Islet of Langerhans (tissue), 1 donor: Measurements from ENCODE around the gene ENTPD5.
"Not testable (repeated sequence)": the region's sequence is repeated elsewhere in the genome, so short reads cannot be mapped to it uniquely, and the experiment has no call there.

ENCODE experiments used
- FAIRE-seq: peaks from one replicate; lab custom pipeline; 2011; peaks lifted over from hg19 to GRCh38; lab: Jason Lieb, UNC

The ENTPD5 gene

DNA sequence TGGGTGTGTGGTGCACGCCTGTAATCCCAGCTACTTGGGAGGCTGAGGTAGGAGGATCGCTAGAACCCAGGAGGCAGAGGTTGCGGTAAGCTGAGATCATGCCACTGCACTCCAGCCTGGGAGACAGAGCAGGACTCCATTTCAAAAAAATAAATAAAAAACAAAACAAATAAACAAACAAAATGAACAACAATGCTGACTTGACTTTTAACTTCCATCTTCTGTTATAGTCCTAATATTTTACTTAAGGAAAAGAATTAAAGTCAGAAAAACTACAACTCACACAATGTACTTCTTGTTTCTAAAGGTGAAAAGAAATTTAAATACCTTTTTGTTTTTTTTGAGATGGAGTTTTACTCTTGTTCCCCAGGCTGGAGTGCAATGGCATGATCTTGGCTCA is 13.4 kb downstream of the ENTPD5 start:
- FAIRE-seq, result not testable (repeated sequence)

GRCh38 chr14:73998726-73999125 is 20.4 kb downstream of the ENTPD5 start:
- no peak for FAIRE-seq

DNA sequence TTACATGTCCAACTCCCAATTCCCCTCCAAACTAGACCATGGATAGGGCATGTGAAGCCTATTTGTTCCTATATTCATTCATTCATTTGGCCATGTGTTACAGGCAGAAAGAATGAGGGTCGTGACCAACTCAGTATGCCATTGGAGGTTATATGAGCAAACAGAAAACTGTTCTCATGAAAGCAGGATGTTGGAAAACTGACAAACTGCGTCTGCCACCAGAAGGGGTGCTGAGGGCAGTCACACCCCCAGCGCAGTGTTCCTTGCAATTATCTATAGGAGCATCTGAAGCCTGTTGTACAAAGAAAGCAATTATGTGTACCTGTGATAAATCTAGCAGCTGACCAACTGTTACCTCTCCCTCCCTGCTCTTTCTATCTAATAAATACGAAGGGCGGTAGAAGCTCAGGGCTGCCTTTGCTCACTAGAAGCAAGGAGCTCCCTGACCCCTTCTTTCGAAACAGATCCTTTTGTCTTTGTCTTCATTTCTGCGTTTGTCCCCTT is 21.1 kb downstream of the ENTPD5 start:
- no peak for FAIRE-seq

DNA sequence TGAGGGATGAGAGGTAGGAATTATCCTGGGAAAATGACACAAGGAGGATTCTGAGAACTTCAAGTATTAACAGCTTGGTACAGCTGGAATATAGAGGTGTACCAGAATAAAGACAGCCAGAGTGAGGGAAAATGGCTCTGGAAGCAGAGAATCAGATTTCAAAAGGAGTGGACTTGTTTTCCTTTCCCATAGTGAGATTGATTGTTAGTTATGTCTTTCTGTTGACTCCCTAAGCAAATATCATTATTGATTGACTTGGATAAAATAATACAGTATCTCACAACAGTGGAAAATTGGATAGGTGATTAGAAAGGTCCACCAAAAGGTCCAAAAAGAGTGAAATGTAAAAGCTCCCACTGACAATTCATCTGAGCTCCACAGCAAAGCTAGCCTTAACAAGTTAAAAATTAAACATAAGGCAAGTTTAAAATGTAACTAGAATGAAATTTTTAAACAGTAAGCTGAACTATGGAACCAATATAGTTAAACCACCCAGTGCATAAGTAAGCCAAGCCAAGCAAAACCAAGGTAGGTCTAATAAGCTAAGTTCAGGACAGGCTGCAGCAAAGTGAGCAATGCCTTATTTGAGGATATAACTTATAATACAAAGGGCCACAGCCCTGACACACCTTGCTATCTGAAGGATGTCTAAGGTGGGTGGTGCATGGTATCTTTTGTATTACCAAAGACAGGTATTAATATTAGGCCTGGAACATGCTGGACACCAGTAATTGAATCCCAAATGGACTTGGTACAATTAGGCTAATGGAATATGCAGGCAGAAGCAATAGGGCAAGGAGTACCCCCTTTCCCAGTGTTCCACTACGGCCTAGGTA is 21.8 kb downstream of the ENTPD5 start:
- FAIRE-seq, result no peak

DNA sequence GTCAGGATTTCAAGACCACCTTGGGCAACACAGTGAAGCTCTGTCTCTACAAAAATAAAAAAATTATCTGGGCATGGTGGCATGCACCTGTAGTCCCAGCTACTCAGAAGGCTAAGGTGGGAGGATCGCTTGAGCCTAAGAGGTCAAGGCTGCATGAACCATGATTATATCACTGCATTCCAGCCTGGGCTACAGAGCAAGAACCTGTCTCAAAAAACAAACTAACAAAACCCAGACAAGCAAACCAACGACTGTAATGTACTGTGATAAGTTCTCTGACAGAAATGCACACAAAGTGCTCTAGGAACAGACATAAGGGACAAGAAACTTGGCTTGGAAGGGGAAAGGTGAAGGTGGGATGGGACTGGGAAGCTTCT is 22.4 kb downstream of the ENTPD5 start:
- FAIRE-seq, result no peak

DNA sequence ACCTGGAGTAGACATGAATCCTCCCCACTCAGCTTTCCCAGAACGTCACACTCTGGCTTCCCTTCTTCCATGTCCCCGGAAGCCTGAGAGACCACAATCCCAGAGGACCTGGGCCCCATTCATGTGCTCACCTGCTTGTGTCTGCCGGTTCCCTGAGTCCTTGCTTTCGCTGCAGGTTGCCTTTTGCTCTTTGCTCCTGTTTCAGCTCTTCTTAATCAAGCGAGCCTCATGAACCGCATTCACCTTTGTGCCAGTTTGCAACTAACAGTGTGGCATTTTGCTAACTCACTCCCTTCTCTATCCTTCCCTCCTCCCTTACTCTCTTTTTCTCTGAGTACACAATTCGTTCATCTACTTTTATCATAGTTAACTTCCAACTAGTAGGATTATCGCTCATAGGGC is 23.1 kb downstream of the ENTPD5 start:
- FAIRE-seq, result no peak

DNA sequence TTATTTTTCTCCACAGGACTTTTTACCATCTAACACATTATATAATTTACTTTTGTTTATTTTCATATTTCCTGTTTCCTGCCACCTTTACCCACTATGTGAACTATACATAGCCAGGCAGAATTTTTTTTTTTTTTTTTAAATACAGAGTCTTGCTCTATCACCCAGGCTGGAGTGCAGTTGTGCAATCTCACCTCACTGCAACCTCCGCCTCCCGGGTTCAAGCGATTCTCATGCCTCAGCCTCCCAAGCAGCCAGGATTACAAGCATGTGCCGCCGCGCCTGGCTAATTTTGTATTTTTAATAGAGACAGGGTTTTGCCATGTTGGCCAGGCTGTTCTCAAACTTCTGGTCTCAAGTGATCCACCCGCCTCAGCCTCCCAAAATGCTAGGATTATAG is 24.2 kb downstream of the ENTPD5 start:
- not testable (repeated sequence) for FAIRE-seq

DNA sequence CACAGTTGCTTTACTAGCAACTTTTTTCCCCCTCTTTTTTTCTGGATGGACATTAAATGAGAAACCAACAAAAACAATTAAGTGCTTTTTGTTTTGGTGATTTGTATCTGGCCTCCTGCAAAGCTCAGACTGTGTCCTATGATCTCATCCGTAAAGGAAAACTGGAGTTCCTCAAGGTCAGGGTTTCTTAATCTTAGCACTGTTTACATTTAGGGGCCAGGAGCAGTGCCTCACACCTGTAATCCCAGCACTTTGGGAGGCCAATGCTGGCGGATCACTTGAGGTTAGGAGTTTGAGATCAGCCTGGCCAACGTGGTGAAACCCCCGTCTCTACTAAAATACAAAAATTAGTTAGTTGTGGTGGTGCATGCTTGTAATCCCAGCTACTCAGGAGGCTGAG is 28.0 kb downstream of the ENTPD5 start:
- FAIRE-seq, result no peak

GRCh38 chr14:73988656-73989055 is 30.4 kb downstream of the ENTPD5 start:
- FAIRE-seq, result not testable (repeated sequence)

- FAIRE-seq, result no peak
Observed at GRCh38 chr14:73988065-73988464, 31.0 kb downstream of the ENTPD5 start.

DNA sequence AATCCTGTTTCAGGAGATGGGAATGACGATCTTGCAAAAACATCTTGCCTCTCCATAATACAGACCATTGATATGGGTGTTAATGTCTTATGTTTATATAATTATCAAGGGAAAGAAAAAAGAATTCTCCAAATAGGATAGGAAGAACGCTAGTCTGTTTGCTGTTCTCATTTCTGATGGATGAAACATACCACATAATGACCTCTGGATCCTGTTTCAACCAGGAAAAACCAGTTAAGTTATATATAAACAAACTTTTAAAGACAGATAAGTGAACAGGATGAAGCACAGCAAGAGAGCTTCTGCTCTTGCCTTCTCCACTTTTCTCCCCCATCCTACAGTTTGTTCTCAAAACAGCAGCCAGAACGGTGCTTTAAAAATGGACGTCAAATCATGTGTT is 41.2 kb downstream of the ENTPD5 start:
- FAIRE-seq, result no peak

DNA sequence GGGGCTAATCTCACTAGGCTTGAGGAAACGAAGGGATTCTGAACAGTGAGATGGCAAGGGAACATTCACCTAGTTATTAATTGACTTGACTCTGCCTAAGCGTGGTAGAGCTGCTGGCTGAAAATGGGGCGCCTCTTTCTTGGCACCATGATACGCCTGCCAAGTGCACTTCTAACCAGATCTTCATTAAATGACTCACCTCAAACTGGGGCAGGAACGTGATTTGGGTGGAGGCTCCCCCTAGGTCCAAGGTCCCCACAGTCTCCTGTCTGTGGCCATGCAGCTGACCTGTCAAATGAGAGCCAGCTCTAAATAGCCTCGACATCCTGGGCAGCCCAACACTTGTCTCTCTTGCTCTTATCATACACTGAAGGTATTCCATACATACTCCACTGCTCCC is 43.0 kb downstream of the ENTPD5 start:
- FAIRE-seq, result no peak

DNA sequence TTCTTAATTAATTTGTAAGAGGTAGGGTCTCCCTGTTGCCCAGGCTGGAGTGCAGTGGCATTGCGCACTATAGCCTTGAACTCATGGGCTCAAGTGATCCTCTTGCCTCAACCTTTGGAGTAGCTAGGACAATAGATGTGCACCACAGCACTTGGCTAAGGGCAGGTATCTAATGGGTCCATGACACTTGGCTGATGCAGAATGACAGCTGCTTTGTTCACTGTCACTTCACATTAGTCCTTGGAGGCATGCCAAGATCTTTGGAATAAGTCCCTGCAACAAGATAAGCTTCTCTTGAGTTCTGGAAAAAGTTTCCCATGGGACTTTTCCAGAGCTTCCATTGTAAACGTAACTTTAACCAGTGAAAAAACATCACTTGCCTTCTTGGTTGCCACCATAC is 45.6 kb downstream of the ENTPD5 start:
- no peak for FAIRE-seq

GRCh38 chr14:73968885-73969284 is 50.2 kb downstream of the ENTPD5 start:
- FAIRE-seq, result no peak

GRCh38 chr14:73965216-73965615 is 53.9 kb downstream of the ENTPD5 start:
- no peak for FAIRE-seq

GRCh38 chr14:73961192-73961591 is 57.9 kb downstream of the ENTPD5 start:
- no peak for FAIRE-seq

GRCh38 chr14:73958591-73958990 is 60.5 kb downstream of the ENTPD5 start:
- FAIRE-seq, result no peak

DNA sequence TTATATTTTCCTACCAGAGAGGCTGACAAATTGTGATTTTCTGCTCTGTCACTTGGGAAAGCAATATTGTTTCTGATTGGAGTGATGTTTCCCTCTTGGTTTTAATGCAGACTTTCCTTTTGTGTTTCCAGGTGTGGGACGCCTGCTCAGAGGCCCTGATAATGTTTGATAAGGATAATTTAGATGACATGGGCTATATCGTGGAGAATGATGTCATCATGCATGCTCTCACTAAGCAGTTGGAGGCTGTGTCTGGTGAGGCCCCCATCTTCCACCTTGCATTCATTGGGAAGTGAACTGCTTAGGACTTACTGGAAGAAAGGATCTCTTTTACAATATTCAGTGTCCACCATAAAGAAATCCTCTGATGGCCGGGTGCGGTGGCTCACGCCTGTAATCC is 63.4 kb downstream of the ENTPD5 start:
- no peak for FAIRE-seq

GRCh38 chr14:73953731-73954130 is 65.4 kb downstream of the ENTPD5 start:
- FAIRE-seq, result no peak

DNA sequence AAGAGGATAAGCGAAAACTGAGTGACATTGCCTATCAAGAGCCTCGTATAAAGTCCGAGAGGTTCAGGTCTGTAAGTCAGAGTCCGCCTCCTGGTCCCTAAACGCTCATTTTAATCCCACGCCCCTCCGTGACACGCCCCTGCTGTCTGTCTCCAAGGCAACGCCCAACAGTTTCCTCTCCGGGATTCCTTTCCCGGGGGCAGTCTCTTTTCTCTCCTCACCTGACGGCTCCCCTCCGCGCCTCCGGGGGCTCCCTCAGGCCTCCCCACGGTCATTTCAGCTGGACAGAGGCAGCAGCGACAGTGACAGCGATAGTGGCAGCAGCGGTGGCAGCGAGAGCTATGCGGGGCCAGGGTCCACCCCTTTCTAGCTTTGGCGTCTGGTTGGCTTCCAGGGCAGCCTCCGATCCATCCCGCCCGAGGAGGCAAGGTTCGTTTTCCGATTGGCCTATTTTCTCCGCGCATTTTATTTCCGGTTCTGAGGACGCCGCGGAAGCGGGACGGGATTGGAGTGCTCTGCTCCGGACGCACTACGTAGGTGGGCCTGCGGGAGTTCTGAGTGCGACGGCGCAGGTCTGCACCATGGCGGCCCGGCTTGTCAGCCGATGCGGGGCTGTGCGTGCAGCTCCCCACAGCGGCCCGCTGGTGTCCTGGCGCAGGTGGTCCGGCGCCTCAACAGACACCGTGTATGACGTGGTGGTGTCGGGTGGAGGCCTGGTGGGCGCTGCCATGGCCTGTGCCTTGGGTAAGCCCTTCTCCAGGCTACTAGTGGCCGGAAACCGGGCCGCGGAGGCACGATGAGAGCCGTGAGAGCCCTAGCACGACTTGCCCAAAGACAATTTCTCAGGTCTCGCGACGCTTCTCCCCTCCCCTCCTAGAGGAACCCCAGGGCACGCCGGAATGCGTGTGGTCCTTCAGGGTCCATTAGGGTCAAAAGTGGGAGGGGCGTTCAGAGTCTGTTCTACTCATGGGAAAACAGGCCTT is 69.0 kb downstream of the ENTPD5 start, which contains the start of the genes COQ6 and FAM161B:
TSS of gene COQ6 (plus strand) at position 551 of the 983 bp plus-strand sequence. CDS start at position 582, 31 bp downstream.
TSS of gene FAM161B (minus strand) at position 343 of the 983 bp plus-strand sequence. CDS start at position 275, 68 bp downstream.
- FAIRE-seq, result peak; percentile 30

GRCh38 chr14:73945159-73945670 is 73.9 kb downstream of the ENTPD5 start:
- no peak for FAIRE-seq

GRCh38 chr14:73944432-73945158 is 74.5 kb downstream of the ENTPD5 start:
- no peak for FAIRE-seq
